Sciatic nerve (tissue), 1 donor: ENCODE results near the gene CUBN. TPM values are rescaled to one million over a fixed set of nuclear protein-coding genes. Genes with fewer than 3 reads are reported as not detected.

Source experiments
- total RNA-seq: library from RNA; stranded (reverse); fragmentation: NEBNext Ultra II Directional; extraction: Animal tissue kit (Norgen Biotek cat#: 25700); gene quantifications from one replicate; pipeline ENCODE4 v1.2.1, GENCODE V29; 2021
- donor health status: DM: no; HTN: no; CAD: no.

Gene CUBN
- total RNA-seq, 1 donor from 2014 or later, result 27.6 TPM

Other genes starting within 250 kb of the CUBN start
- 13.2 TPM for gene TRDMT1, start 71.9 kb upstream of the CUBN start, total RNA-seq
- gene VIM, start 98.4 kb upstream of the CUBN start, total RNA-seq, result 4,253 TPM